ENCODE results near the gene OMD.

OMD gene, protein sequence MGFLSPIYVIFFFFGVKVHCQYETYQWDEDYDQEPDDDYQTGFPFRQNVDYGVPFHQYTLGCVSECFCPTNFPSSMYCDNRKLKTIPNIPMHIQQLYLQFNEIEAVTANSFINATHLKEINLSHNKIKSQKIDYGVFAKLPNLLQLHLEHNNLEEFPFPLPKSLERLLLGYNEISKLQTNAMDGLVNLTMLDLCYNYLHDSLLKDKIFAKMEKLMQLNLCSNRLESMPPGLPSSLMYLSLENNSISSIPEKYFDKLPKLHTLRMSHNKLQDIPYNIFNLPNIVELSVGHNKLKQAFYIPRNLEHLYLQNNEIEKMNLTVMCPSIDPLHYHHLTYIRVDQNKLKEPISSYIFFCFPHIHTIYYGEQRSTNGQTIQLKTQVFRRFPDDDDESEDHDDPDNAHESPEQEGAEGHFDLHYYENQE

DNA sequence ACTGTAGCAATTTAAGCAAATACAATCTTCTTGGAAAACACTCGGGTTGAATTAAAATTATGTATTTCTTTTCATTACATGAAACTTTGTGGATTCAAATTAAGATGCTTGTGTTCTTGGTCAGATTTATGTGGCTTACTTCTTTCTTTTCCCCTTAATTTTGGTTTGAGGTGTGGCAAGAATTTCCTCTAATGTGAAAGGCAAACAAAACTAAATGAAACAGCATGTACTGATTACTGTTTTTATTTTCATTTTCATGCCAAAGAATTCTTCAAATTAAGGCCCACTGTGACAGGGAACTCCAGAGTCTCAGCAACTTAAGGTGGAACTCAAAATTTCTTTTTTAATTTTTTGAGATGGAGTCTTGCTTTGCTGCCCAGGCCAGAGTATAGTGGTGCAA lies at the start of gene OMD:
Gene OMD (minus strand): TSS at position 132 of the 400 bp plus-strand sequence. CDS start 6,913 bp downstream, outside the sequence.
- TF ChIP-seq ZFX (IDR thresholded peaks at IDR 0.05): no peak
- no peak for TF ChIP-seq CTCF (conservative IDR thresholded peaks at IDR 0.05)
- no peak within 1 kb of the TSS for H3K27ac ChIP-seq

DNA sequence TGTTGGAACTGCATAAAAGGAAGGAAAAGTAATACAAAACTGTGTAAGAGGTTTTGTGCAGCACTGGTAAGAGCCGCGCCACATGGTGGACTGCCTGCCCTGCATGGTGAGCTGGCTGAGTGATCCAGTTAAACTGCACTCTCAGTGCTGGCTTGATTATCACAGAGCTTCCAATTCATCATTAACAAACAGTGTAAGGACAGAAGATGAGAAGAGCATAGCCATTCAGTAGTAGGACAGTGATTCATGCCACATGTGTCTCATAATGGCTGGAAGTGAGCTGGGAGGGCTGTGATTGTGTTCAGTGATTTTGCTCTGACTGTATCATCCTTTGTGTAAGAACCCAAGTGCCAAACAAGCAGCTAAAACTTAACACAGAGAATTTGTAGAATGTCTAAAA lies 43.9 kb upstream of the OMD start:
- no peak for TF ChIP-seq CTCF (conservative IDR thresholded peaks at IDR 0.05)
- TF ChIP-seq ZFX (IDR thresholded peaks at IDR 0.05): no peak
- no peak overlapping the region for H3K27ac ChIP-seq

DNA sequence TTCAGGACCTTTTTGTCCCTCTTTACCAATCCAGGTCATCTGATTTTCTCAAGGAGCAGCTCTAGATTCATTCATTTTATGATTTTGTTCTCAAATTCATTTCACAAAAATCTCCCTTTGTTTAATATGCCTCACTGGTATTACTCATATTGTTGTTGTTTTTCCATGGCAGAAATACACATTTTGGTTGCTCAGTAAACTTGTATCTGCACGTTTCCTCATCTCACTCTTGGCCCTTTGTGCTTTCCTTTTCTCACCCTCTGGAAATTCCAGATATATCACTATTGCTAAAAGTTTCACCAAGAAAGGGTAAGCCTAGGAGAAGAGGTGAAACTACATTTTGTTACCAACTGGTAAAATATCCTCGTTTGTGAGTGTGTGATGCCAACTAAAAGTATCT lies 43.2 kb upstream of the OMD start:
- no peak for TF ChIP-seq ZFX (IDR thresholded peaks at IDR 0.05)
- no peak for TF ChIP-seq CTCF (conservative IDR thresholded peaks at IDR 0.05)
- no peak overlapping the region for H3K27ac ChIP-seq

- no peak overlapping the region for H3K27ac ChIP-seq
- TF ChIP-seq ZFX (IDR thresholded peaks at IDR 0.05) (no peak), CTCF (conservative IDR thresholded peaks at IDR 0.05) (no peak)
Measured at GRCh38 chr9:92467041-92467440, 42.8 kb upstream of the OMD start.

- H3K27ac ChIP-seq: no peak overlapping the region
Measured at GRCh38 chr9:92463984-92464383, 39.7 kb upstream of the OMD start.

GRCh38 chr9:92463387-92463786 lies 39.1 kb upstream of the OMD start:
- no peak overlapping the region for H3K27ac ChIP-seq
- TF ChIP-seq ZFX (IDR thresholded peaks at IDR 0.05): no peak
- no peak for TF ChIP-seq CTCF (conservative IDR thresholded peaks at IDR 0.05)

More at GRCh38 chr9:92463984-92464383, 39.7 kb upstream of the OMD start:
- TF ChIP-seq ZFX (IDR thresholded peaks at IDR 0.05) (no peak), CTCF (conservative IDR thresholded peaks at IDR 0.05) (no peak)

DNA sequence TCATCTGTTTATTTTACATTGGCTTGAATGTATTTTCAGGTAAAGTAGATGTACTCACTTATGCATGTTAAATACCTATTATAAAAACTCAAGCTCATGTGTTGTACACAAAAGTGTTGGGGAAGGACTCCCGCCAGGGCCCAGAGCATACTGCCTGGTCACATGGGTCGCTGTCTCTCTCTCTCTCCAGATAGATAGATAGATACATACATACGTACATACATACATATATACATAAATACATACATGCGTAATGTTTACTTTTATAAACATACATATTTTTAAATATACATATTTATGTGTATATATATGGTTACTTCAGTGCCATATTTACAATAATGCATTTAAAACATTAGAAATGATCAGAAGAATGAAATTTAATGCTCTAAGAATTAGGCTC lies 33.3 kb upstream of the OMD start:
- TF ChIP-seq ZFX (IDR thresholded peaks at IDR 0.05) (no peak), CTCF (conservative IDR thresholded peaks at IDR 0.05) (no peak)
- no peak overlapping the region for H3K27ac ChIP-seq
